Measurements from ENCODE around the gene KIAA0319L.

The KIAA0319L gene

DNA sequence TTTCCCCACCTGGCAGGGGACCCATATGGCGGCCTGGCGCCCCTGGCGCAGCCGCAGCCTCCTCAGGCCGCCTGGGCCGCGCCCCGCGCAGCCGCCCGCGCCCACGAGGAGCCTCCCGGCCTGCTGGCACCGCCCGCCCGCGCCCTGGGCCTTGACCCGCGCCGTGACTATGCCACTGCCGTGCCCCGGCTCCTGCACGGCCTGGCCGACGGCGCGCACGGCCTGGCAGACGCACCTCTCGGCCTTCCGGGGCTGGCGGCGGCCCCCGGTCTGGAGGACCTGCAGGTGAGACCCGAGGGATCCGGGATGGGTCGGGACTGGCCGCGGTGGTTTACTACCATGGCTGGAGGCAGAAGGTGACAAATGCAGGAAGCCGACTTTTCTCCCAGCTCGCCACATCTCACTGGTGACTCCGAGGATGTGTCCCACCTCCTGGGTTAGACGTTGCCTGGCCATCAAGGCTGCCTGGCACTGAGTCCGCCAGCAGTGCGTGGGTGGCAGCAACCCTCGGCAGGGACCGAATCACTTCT lies 17.0 kb upstream of the KIAA0319L start:
- no peak overlapping the region for H3K4me3 ChIP-seq (ENCODE audit: low read length)
- TF ChIP-seq ZNF274 (IDR thresholded peaks at IDR 0.05; ENCODE audit: low read depth, low read length), result no peak

DNA sequence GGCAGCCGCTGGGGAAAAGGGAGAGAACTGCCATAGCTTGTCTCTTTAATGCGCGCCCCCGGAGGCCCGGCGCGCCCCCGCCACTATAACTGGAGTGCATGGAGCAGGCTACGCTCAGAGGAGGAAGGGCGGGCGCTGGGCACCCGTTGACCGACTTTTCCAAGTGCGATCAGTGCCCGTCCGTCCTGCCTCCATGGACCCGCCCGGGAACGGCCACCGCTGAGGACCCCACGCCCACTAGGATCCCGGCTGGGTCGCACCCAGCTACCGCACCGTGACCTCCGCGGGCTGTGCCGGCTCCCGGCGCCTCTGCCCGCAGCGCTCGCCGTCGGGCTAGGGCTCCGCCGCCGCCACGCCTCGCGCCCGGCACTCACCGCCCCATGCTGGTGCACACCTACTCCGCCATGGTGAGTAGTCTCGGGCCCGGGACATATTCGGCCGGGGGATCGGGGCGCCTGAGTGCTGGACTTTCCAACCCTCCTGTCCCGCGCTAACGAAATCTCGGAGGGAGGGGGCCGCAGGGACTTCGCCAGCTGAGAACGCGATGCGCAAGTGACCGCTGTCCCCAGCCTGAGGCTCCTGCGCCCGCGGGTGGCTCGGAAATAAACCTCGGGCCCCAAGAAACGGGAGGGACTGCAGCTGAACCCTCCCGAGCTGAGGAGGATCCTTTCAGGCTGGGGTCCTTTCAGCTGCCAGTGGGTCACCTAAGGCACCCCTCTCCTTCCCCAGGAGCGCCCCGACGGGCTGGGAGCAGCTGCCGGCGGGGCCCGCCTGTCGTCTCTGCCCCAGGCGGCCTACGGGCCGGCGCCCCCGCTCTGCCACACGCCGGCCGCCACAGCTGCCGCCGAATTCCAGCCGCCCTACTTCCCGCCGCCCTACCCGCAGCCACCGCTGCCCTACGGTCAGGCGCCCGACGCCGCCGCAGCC lies 16.3 kb upstream of the KIAA0319L start, which contains the start of gene TFAP2E:
TFAP2E (plus strand) TSS at position 117 of the 927 bp plus-strand sequence; CDS start at position 381, 264 bp downstream.
- no peak for TF ChIP-seq ZNF274 (IDR thresholded peaks at IDR 0.05; ENCODE audit: low read depth, low read length)
- H3K4me3 ChIP-seq (ENCODE audit: low read length), result no peak within 1 kb of the TSS

DNA sequence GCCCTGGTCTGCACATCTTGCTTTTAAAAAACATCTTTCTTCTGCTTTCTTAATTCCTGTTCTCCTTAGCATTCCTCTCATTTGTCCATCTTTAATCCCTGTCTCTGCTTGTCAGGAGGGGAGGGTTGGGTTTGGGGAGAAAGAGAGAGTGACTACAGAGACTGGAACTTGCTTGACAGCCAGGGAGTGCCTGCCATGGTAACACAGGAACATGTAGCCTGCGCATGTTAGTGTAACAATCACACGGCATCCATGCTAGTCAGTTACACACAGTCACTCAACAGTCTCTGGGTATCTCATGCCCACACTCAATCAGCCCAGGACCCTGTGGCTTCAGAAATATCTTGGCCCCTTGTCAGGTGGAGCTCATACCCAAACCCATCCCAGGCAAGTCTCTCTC lies 15.1 kb upstream of the KIAA0319L start:
- H3K4me3 ChIP-seq (ENCODE audit: low read length), result no peak overlapping the region
- no peak for TF ChIP-seq ZNF274 (IDR thresholded peaks at IDR 0.05; ENCODE audit: low read depth, low read length)

DNA sequence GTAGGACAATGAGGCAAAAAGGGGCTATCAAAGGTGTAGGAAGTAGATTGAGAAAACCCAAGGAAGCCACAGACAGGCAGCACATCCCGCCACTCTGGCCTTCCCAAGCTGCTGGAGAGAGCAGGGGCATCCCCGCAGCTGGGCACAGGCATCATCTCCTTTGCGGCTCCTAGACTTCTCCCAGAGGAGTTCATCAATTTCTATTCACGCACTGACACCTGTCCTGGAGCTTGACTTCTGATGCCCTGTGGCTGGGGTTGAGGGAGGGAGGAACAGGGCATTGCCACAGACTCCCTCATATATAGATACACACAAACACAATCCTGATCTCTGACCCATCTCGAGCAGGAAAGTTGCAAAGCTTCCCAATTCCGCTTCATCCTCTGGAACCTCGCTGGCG lies 14.1 kb upstream of the KIAA0319L start:
- no peak for TF ChIP-seq ZNF274 (IDR thresholded peaks at IDR 0.05; ENCODE audit: low read depth, low read length)
- H3K4me3 ChIP-seq (ENCODE audit: low read length), result no peak overlapping the region

DNA sequence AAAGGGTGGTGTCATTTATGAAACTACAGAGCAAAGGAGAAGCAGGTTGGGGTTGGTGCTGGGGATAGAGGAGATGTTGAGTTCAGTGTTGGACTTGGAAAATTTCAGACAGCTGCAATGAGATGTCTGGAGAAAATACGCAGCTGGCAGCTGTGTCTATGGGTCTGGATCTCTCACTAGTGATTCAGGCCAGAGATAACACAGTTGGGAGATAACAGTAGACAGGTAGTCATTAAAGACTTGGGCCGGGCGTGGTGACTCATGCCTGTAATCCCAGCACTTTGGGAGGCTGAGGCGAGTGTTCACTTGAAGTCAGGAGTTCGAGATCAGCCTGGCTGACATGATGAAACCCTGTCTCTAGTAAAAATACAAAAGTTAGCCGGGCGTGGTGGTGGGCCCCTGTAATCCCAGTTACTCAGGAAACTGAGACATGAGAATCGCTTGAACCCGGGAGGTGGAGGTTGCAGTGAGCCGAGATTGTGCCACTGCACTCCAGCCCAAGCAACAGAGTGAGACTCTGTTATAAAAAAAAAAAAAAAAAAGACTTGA lies 13.5 kb upstream of the KIAA0319L start:
- H3K4me3 ChIP-seq (ENCODE audit: low read length), result no peak overlapping the region
- TF ChIP-seq ZNF274 (IDR thresholded peaks at IDR 0.05; ENCODE audit: low read depth, low read length), result no peak

DNA sequence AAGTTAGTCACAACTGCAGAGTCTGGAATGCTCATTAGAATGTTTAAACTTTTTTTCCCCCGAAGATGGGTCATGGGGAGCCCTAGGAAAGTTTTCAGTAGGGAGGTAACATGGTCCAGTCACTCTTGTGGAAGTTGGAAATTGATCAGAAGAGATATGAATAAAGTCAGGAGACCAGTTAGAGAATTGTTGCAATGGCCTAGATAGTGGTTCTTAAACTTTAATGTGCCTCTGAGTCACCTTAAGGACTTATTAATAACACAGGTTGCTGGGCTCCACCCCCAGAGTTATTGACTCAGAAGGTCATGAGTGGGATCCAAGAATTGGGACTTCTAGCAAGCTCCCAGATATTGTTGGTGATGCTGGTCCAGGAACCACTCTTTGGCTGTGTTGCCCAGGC lies 12.7 kb upstream of the KIAA0319L start:
- TF ChIP-seq ZNF274 (IDR thresholded peaks at IDR 0.05; ENCODE audit: low read depth, low read length), result no peak
- no peak overlapping the region for H3K4me3 ChIP-seq (ENCODE audit: low read length)

DNA sequence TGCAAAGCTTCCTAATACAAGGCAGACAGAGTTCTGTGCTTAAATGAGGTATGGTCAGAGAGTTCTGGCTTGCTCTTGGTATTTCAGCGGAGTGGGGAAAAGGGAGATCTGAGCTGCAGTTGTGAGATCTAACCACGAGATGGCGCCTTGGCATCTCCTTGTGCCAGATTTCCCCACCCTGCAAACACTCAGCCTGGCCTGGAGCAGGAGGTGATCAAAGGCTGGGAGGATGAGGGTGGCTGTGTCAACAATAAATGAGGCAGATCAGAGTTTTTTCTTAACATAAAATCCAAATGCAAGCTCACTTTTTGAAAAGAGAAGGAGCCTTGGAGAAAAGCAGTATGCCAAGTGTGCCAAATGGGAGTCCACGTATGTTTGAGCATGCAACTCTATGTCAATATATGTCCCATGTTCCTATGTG lies 11.8 kb upstream of the KIAA0319L start:
- no peak for TF ChIP-seq ZNF274 (IDR thresholded peaks at IDR 0.05; ENCODE audit: low read depth, low read length)
- H3K4me3 ChIP-seq (ENCODE audit: low read length), result no peak overlapping the region

DNA sequence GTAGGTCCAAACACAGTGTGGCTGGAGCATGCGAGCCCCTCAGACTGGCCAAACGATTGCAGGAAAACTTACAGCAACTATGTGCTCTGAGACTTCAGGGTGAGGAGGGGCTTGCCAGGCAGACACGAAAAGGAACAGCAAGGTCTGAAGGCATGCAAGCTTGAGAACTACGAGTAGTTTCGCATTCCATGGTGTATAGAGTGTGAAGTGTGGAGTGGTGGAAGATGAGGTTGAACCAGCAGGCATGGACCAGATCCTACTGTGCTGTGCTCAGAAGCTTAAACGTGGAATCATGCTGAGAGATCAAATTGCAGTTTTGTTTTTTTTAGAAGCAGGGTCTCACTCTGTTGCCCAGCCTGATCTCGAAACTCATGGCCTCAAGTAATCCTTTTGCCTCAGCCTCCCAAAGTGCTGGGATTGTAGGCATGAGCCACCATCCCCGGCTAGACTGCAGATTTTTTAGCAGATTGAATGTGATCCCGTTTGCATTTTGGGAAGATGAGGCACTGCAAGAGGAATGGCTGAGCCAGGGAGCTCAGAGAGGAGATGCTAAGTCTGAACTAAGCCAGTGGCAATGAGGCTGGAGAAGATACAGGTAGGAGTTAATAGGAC lies 10.8 kb upstream of the KIAA0319L start:
- no peak overlapping the region for H3K4me3 ChIP-seq (ENCODE audit: low read length)
- no peak for TF ChIP-seq ZNF274 (IDR thresholded peaks at IDR 0.05; ENCODE audit: low read depth, low read length)

DNA sequence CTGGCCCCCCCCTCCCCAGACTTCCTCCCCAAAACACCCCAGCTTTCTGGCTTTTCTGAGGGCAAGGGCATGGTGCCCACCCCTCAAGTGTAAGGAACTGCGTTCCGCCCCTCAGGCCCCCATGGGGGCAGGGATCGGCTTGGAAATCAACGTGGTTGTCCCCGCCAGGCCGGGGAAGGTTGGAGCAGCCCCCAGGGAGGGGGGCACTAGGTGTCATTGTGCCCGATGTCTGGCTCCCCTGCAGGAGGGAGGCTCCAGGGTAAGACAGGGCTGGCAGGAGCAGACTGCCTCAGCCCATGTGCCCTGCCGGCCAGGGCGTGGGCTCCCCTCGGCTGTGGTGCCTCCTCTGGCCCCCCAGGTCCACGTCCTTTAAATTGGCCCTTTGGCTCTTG lies 8.5 kb upstream of the KIAA0319L start:
- TF ChIP-seq ZNF274 (IDR thresholded peaks at IDR 0.05; ENCODE audit: low read depth, low read length), result no peak
- no peak overlapping the region for H3K4me3 ChIP-seq (ENCODE audit: low read length)

DNA sequence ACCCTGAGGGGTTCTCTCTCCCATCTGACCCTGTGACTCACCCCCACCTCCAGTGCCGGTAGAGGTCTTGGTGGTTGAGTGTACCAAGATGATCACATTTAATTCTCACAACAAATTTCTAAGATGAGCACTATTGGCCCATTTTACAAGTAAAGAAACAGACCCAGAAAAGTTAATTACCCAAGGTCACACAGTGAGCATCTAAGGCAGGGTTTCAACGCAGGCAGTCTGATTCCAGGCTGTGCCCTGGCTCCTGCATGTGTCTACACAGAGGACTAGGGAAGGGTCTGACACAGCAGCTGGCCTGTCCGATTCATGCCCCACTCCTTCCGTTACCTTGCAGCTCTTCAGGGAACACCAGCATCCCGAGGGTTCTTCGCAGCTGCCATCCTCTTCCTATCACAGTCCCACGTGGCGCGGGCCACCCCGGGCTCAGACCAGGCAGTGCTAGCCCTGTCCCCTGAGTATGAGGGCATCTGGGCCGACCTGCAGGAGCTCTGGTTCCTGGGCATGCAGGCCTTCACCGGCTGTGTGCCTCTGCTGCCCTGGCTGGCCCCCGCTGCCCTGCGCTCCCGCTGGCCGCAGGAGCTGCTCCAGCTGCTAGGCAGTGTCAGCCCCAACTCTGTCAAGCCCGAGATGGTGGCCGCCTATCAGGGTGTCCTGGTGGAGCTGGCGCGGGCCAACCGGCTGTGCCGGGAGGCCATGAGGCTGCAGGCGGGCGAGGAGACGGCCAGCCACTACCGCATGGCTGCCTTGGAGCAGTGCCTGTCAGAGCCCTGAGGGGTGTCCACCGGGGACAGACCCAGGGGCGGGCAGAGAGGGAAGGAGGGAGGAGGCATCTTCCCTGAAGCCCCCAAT lies 7.9 kb upstream of the KIAA0319L start:
- TF ChIP-seq ZNF274 (IDR thresholded peaks at IDR 0.05; ENCODE audit: low read depth, low read length), result no peak
- no peak overlapping the region for H3K4me3 ChIP-seq (ENCODE audit: low read length)

DNA sequence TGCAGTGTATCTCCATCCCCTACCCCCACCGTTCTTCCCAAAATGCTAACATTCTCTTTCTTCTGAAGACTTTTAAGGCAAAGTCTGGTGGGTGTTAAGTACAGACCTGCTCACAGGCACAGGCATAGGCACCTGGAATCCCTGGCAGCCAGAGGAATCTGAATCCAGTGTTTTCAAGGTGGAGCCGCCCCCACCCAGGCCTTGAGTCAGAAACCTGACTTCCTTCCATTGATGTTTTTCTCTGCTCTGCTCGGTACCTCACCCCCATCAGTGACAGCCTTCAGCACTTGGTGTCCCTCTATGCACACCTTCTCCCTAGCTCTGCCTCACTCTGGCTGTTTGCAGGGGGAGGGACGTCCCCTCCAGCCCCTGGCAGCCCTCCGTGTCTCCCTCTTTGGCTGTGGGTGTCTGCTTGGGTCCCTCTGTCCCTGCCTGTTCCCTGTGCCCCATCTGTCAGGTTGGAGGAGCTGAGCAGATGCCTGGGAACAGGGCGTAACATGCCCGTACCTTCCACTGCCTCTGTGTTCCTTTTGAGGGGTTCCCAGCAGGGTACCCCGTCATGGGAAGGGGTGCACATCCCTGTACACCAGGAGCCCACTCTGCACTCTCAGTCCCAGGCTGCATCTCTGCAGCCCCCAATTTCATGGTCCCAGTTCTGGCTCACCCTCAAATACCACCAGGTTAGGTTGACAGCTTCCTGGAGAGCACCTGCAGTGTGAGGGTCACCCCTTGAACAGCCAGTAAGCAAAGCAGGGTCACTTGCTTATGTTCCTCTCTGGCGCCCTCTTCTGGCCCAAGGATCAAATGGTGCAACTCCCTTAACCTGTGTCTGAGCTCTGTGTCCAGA lies 7.1 kb upstream of the KIAA0319L start:
- no peak overlapping the region for H3K4me3 ChIP-seq (ENCODE audit: low read length)
- TF ChIP-seq ZNF274 (IDR thresholded peaks at IDR 0.05; ENCODE audit: low read depth, low read length), result no peak

DNA sequence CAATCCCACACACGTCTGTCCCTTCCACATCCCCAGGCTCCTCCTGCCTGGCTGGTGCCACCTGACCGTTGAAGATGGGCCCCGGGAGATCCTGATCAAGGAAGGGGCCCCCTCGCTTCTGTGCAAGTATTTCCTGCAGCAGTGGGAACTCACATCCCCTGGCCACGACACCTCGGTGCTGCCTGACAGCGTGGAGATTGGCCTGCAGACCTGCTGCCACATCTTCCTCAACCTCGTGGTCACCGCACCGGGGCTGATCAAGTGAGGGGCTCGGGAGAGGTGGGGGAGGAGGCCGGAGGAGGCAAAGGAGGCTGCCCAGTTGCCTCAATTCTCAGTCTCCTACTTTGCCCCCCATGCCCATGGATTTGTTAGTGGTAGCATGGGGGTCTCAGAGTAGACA lies 6.0 kb upstream of the KIAA0319L start:
- no peak for TF ChIP-seq ZNF274 (IDR thresholded peaks at IDR 0.05; ENCODE audit: low read depth, low read length)
- no peak overlapping the region for H3K4me3 ChIP-seq (ENCODE audit: low read length)

Measured in GM08714 (cell line).